ENCODE data around the gene IMMT.

The IMMT gene

DNA sequence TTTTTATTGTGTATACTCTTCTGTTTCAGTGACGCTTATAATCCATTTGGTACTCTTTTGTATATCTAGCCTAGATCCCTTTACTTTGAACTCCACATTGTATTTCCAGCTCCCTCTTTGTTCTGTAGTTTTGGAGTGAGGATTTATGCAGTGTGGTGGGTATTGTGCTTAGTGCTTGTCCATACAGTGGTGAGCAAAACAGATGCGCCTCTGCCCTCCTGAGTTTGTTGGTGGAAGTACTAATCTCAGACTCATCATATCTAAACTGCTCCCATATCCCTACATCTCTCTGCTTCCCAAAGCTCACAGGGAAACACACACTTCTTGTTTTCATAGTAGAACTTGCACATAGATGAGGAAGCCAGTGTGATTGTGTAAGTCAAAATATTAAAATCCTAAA lies 77.1 kb downstream of the IMMT start:
- no peak for TF ChIP-seq CREB1 (IDR thresholded peaks at IDR 0.05; ENCODE audit: low read depth)
- no peak for TF ChIP-seq EGR1 (IDR thresholded peaks at IDR 0.05)
- TF ChIP-seq RAD21 (IDR thresholded peaks at IDR 0.05; ENCODE audit: low read depth), result no peak
- no peak for TF ChIP-seq EP300 (IDR thresholded peaks at IDR 0.05; ENCODE audit: borderline replicate concordance)
- TF ChIP-seq, protein P1, sequence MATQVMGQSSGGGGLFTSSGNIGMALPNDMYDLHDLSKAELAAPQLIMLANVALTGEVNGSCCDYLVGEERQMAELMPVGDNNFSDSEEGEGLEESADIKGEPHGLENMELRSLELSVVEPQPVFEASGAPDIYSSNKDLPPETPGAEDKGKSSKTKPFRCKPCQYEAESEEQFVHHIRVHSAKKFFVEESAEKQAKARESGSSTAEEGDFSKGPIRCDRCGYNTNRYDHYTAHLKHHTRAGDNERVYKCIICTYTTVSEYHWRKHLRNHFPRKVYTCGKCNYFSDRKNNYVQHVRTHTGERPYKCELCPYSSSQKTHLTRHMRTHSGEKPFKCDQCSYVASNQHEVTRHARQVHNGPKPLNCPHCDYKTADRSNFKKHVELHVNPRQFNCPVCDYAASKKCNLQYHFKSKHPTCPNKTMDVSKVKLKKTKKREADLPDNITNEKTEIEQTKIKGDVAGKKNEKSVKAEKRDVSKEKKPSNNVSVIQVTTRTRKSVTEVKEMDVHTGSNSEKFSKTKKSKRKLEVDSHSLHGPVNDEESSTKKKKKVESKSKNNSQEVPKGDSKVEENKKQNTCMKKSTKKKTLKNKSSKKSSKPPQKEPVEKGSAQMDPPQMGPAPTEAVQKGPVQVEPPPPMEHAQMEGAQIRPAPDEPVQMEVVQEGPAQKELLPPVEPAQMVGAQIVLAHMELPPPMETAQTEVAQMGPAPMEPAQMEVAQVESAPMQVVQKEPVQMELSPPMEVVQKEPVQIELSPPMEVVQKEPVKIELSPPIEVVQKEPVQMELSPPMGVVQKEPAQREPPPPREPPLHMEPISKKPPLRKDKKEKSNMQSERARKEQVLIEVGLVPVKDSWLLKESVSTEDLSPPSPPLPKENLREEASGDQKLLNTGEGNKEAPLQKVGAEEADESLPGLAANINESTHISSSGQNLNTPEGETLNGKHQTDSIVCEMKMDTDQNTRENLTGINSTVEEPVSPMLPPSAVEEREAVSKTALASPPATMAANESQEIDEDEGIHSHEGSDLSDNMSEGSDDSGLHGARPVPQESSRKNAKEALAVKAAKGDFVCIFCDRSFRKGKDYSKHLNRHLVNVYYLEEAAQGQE (IDR thresholded peaks at IDR 0.05; ENCODE audit: low read depth), result no peak
- no peak for TF ChIP-seq TCF12 (IDR thresholded peaks at IDR 0.05; ENCODE audit: low read depth)
- no peak for TF ChIP-seq CEBPB (IDR thresholded peaks at IDR 0.05)
- no peak for TF ChIP-seq ZBTB7A (IDR thresholded peaks at IDR 0.05; ENCODE audit: low read depth)
- TF ChIP-seq NFIC (IDR thresholded peaks at IDR 0.05), result no peak
- TF ChIP-seq, protein P2, sequence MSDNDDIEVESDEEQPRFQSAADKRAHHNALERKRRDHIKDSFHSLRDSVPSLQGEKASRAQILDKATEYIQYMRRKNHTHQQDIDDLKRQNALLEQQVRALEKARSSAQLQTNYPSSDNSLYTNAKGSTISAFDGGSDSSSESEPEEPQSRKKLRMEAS (IDR thresholded peaks at IDR 0.05), result no peak
- TF ChIP-seq FOXM1 (IDR thresholded peaks at IDR 0.05; ENCODE audit: borderline replicate concordance, low read depth), result no peak
- TF ChIP-seq YY1 (IDR thresholded peaks at IDR 0.05; ENCODE audit: low read depth), result no peak

DNA sequence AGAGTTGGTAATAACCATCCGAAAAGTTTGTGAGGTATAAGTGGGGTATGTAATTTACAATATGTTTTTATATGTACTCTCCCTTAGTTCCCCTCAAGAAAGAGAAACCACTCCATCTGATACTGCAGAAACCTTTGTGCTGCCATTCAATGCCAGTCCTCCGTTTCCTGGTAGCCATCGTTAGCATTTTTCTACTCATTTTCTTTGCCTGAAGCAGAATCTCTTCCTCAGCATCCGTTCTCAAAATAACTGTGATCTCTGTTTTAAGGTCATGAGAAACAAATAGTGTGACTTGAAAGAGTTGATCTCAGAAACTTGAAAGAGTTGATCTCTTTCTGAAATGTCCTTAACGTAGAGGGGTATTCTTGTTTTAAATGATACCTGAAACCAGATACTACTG lies 88.2 kb downstream of the IMMT start:
- TF ChIP-seq, protein P1 (IDR thresholded peaks at IDR 0.05; ENCODE audit: low read depth), result no peak
- no peak for TF ChIP-seq TEAD4 (IDR thresholded peaks at IDR 0.05)
- TF ChIP-seq NFIC (IDR thresholded peaks at IDR 0.05), result no peak
- no peak for TF ChIP-seq RAD21 (IDR thresholded peaks at IDR 0.05; ENCODE audit: low read depth)
- TF ChIP-seq ZBTB7A (IDR thresholded peaks at IDR 0.05; ENCODE audit: low read depth), result no peak
- TF ChIP-seq TCF12 (IDR thresholded peaks at IDR 0.05; ENCODE audit: low read depth), result no peak
- no peak for TF ChIP-seq CEBPB (IDR thresholded peaks at IDR 0.05)
- TF ChIP-seq, protein P3, sequence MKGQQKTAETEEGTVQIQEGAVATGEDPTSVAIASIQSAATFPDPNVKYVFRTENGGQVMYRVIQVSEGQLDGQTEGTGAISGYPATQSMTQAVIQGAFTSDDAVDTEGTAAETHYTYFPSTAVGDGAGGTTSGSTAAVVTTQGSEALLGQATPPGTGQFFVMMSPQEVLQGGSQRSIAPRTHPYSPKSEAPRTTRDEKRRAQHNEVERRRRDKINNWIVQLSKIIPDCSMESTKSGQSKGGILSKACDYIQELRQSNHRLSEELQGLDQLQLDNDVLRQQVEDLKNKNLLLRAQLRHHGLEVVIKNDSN (IDR thresholded peaks at IDR 0.05), result no peak
- TF ChIP-seq CREB1 (IDR thresholded peaks at IDR 0.05; ENCODE audit: low read depth), result no peak
- TF ChIP-seq YY1 (IDR thresholded peaks at IDR 0.05; ENCODE audit: low read depth), result no peak
- no peak for TF ChIP-seq EP300 (IDR thresholded peaks at IDR 0.05; ENCODE audit: borderline replicate concordance)
- TF ChIP-seq, protein P2 (IDR thresholded peaks at IDR 0.05), result no peak
- TF ChIP-seq TAF1 (IDR thresholded peaks at IDR 0.05; ENCODE audit: low read depth), result no peak
- no peak for TF ChIP-seq FOXM1 (IDR thresholded peaks at IDR 0.05; ENCODE audit: borderline replicate concordance, low read depth)
- TF ChIP-seq EGR1 (IDR thresholded peaks at IDR 0.05), result no peak

DNA sequence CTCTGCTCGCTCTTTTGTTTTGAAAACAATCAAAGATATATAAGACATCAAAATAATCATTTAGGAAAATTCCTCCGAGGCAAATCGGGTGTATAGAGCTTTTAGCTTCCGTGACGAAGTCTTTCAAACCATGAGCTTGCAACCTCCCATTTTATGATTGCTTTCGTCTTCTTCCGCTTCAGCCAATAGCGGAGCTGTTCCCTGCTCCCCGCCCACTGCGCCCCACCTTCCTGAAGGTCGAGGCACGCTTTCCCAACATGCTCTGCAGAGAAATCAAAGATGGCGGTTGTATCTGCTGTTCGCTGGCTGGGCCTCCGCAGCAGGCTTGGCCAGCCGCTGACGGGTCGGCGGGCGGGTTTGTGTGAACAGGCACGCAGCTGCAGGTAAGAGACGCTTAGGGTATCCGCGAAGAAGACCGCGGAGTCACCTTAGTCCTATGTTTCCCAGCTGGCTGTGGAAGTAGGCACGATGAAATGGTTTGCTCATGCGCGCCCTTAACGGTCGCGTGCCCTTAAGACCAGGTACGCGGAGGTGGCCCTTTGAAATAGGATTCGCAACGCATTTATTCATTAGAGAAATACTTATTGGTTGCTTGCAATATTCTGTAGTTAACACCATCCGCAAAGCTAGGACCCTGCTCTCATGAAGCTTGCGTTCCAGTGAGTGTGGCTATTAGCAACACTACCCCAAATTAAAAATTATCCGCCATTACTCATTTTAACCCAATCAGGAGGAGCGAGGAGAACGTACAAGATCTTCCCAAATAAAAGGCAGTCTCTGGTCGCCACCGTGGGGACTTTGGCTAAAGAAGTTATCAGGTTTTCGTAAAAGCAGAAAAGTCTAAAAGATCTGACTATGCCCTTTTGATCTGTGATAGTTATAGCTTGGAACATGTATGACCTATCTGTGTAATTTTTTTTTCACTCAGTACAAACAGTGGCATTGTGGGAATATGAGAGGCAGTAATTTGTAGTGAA lies 89.0 kb downstream of the IMMT start, which contains the start of gene PTCD3:
Gene PTCD3 (plus strand): TSS at position 267 of the 977 bp plus-strand sequence. CDS start 13 bp downstream, at position 280.
- TF ChIP-seq, protein P1 (IDR thresholded peaks at IDR 0.05; ENCODE audit: low read depth), result no peak
- TF ChIP-seq, protein P2 (IDR thresholded peaks at IDR 0.05), result peak; percentile 88
- TF ChIP-seq EP300 (IDR thresholded peaks at IDR 0.05; ENCODE audit: borderline replicate concordance) (no peak), FOXM1 (IDR thresholded peaks at IDR 0.05; ENCODE audit: borderline replicate concordance, low read depth) (peak; percentile 20; the same call in 1 of the 2 replicates), EGR1 (IDR thresholded peaks at IDR 0.05) (no peak), ZBTB7A (IDR thresholded peaks at IDR 0.05; ENCODE audit: low read depth) (no peak), CREB1 (IDR thresholded peaks at IDR 0.05; ENCODE audit: low read depth) (no peak), TCF12 (IDR thresholded peaks at IDR 0.05; ENCODE audit: low read depth) (peak; percentile 70; the same call in 1 of the 2 replicates), CEBPB (IDR thresholded peaks at IDR 0.05) (peak; percentile 57; the same call in 1 of the 2 replicates), TEAD4 (IDR thresholded peaks at IDR 0.05) (0 out of 2 replicates have a peak, but pooled peaks have one; percentile 34), TAF1 (IDR thresholded peaks at IDR 0.05; ENCODE audit: low read depth) (peak; percentile 99), NFIC (IDR thresholded peaks at IDR 0.05) (no peak), YY1 (IDR thresholded peaks at IDR 0.05; ENCODE audit: low read depth) (peak; percentile 97)
- TF ChIP-seq, protein P3 (IDR thresholded peaks at IDR 0.05), result 0 out of 2 replicates have a peak, but pooled peaks have one; percentile 11
